WTC11 (cell line): ENCODE measurements around the gene SRPX. TPM values are rescaled to one million over a fixed set of nuclear protein-coding genes. Genes with fewer than 3 reads are reported as not detected.

Source experiments
- CREB1 ChIP-seq: sonication (generic); formaldehyde crosslinking; IDR thresholded peaks from 2 replicates; pipeline ENCODE4 v1.8.0; 2023; ENCODE audit warnings: mild to moderate bottlenecking, missing genetic modification reagents
- NR3C1 ChIP-seq: sonication (generic); formaldehyde crosslinking; conservative IDR thresholded peaks from 2 replicates; pipeline ENCODE4 v1.8.1; 2023; ENCODE audit warnings: low read depth, mild to moderate bottlenecking, missing genetic modification reagents
- SMAD3 ChIP-seq: sonication (generic); formaldehyde crosslinking; IDR thresholded peaks from 2 replicates; pipeline ENCODE4 v1.8.0; 2022; ENCODE audit warnings: missing genetic modification reagents, mild to moderate bottlenecking, borderline replicate concordance
- ZNF396 ChIP-seq: fragments of 250-450 bp; sonication (Bioruptor Pico); IDR thresholded peaks from 2 replicates; pipeline ENCODE4 v1.8.0; 2021; ENCODE audit warnings: mild to moderate bottlenecking, moderate library complexity, borderline replicate concordance
- ZNF416 ChIP-seq: fragments of 250-450 bp; sonication (Bioruptor Pico); IDR thresholded peaks from 2 replicates; pipeline ENCODE4 v1.9.0; 2021; ENCODE audit warnings: mild to moderate bottlenecking, inconsistent platforms
- total RNA-seq: library from RNA; stranded (reverse); gene quantifications from 3 replicates; pipeline ENCODE4 v1.2.3, GENCODE V29; 2021
- TF ChIP-seq, protein P1 (sequence below): fragments of 200-600 bp; IDR thresholded peaks from 2 replicates; pipeline ENCODE4 v1.8.0; 2022; ENCODE audit warnings: antibody characterized with exemption
- TF ChIP-seq, protein P2 (sequence below): sonication (generic); formaldehyde crosslinking; IDR thresholded peaks from 2 replicates; pipeline ENCODE4 v1.8.0; 2022; ENCODE audit warnings: mild to moderate bottlenecking, missing genetic modification reagents
- TF ChIP-seq, protein P3 (sequence below): fragments of 250-450 bp; sonication (Bioruptor Pico); IDR thresholded peaks from 2 replicates; pipeline ENCODE4 v1.9.0; 2021; ENCODE audit warnings: mild to moderate bottlenecking
- TF ChIP-seq, protein P4 (sequence below): sonication (generic); formaldehyde crosslinking; IDR thresholded peaks from 2 replicates; pipeline ENCODE4 v1.8.0; 2022; ENCODE audit warnings: mild to moderate bottlenecking, missing genetic modification reagents
- TF ChIP-seq, protein P5 (sequence below): fragments of 250-450 bp; sonication (Bioruptor Pico); IDR thresholded peaks from 2 replicates; pipeline ENCODE4 v1.9.0; 2021; ENCODE audit warnings: mild to moderate bottlenecking, borderline replicate concordance
- TF ChIP-seq, protein P6 (sequence below): sonication (generic); formaldehyde crosslinking; IDR thresholded peaks from 2 replicates; pipeline ENCODE4 v1.8.0; 2023; ENCODE audit warnings: missing genetic modification reagents, mild to moderate bottlenecking, borderline replicate concordance

SRPX gene
- total RNA-seq, 1 experiment from 2014 or later, result 7.7 TPM

DNA sequence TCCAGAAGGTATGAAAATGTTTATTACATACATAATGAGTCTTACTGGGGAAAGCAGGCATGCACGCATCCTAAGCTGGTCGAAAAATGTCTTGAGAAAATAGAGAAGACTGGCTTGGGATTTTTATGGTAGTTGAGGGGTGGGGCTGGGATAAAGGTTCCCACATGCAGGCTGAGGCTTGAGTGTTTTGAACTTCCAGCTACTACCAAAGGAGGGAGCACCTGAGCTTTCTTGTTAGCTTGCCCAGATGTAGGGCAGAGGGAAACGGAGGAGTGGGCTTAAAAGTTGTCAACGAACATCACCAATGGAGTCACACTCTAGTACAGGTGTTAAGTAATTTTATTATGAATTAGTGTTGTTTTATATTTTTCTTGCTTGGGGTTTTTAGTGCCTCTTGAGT is 39.6 kb upstream of the SRPX start (continued):
- TF ChIP-seq, protein P1, sequence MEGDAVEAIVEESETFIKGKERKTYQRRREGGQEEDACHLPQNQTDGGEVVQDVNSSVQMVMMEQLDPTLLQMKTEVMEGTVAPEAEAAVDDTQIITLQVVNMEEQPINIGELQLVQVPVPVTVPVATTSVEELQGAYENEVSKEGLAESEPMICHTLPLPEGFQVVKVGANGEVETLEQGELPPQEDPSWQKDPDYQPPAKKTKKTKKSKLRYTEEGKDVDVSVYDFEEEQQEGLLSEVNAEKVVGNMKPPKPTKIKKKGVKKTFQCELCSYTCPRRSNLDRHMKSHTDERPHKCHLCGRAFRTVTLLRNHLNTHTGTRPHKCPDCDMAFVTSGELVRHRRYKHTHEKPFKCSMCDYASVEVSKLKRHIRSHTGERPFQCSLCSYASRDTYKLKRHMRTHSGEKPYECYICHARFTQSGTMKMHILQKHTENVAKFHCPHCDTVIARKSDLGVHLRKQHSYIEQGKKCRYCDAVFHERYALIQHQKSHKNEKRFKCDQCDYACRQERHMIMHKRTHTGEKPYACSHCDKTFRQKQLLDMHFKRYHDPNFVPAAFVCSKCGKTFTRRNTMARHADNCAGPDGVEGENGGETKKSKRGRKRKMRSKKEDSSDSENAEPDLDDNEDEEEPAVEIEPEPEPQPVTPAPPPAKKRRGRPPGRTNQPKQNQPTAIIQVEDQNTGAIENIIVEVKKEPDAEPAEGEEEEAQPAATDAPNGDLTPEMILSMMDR, result no peak
- TF ChIP-seq, protein P2, sequence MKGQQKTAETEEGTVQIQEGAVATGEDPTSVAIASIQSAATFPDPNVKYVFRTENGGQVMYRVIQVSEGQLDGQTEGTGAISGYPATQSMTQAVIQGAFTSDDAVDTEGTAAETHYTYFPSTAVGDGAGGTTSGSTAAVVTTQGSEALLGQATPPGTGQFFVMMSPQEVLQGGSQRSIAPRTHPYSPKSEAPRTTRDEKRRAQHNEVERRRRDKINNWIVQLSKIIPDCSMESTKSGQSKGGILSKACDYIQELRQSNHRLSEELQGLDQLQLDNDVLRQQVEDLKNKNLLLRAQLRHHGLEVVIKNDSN (CRISPR knock-in tag), result no peak
- TF ChIP-seq ZNF416, result no peak
- TF ChIP-seq ZNF396 (CRISPR knock-in tag), result no peak
- TF ChIP-seq CREB1 (CRISPR knock-in tag), result no peak
- TF ChIP-seq SMAD3 (CRISPR knock-in tag), result no peak
- TF ChIP-seq NR3C1 (CRISPR knock-in tag), result no peak
- TF ChIP-seq, protein P3, sequence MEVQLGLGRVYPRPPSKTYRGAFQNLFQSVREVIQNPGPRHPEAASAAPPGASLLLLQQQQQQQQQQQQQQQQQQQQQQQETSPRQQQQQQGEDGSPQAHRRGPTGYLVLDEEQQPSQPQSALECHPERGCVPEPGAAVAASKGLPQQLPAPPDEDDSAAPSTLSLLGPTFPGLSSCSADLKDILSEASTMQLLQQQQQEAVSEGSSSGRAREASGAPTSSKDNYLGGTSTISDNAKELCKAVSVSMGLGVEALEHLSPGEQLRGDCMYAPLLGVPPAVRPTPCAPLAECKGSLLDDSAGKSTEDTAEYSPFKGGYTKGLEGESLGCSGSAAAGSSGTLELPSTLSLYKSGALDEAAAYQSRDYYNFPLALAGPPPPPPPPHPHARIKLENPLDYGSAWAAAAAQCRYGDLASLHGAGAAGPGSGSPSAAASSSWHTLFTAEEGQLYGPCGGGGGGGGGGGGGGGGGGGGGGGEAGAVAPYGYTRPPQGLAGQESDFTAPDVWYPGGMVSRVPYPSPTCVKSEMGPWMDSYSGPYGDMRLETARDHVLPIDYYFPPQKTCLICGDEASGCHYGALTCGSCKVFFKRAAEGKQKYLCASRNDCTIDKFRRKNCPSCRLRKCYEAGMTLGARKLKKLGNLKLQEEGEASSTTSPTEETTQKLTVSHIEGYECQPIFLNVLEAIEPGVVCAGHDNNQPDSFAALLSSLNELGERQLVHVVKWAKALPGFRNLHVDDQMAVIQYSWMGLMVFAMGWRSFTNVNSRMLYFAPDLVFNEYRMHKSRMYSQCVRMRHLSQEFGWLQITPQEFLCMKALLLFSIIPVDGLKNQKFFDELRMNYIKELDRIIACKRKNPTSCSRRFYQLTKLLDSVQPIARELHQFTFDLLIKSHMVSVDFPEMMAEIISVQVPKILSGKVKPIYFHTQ (CRISPR knock-in tag), result no peak
- TF ChIP-seq, protein P4, sequence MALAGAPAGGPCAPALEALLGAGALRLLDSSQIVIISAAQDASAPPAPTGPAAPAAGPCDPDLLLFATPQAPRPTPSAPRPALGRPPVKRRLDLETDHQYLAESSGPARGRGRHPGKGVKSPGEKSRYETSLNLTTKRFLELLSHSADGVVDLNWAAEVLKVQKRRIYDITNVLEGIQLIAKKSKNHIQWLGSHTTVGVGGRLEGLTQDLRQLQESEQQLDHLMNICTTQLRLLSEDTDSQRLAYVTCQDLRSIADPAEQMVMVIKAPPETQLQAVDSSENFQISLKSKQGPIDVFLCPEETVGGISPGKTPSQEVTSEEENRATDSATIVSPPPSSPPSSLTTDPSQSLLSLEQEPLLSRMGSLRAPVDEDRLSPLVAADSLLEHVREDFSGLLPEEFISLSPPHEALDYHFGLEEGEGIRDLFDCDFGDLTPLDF, result no peak
- TF ChIP-seq, protein P5, sequence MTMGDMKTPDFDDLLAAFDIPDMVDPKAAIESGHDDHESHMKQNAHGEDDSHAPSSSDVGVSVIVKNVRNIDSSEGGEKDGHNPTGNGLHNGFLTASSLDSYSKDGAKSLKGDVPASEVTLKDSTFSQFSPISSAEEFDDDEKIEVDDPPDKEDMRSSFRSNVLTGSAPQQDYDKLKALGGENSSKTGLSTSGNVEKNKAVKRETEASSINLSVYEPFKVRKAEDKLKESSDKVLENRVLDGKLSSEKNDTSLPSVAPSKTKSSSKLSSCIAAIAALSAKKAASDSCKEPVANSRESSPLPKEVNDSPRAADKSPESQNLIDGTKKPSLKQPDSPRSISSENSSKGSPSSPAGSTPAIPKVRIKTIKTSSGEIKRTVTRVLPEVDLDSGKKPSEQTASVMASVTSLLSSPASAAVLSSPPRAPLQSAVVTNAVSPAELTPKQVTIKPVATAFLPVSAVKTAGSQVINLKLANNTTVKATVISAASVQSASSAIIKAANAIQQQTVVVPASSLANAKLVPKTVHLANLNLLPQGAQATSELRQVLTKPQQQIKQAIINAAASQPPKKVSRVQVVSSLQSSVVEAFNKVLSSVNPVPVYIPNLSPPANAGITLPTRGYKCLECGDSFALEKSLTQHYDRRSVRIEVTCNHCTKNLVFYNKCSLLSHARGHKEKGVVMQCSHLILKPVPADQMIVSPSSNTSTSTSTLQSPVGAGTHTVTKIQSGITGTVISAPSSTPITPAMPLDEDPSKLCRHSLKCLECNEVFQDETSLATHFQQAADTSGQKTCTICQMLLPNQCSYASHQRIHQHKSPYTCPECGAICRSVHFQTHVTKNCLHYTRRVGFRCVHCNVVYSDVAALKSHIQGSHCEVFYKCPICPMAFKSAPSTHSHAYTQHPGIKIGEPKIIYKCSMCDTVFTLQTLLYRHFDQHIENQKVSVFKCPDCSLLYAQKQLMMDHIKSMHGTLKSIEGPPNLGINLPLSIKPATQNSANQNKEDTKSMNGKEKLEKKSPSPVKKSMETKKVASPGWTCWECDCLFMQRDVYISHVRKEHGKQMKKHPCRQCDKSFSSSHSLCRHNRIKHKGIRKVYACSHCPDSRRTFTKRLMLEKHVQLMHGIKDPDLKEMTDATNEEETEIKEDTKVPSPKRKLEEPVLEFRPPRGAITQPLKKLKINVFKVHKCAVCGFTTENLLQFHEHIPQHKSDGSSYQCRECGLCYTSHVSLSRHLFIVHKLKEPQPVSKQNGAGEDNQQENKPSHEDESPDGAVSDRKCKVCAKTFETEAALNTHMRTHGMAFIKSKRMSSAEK (CRISPR knock-in tag), result no peak
- TF ChIP-seq, protein P6, sequence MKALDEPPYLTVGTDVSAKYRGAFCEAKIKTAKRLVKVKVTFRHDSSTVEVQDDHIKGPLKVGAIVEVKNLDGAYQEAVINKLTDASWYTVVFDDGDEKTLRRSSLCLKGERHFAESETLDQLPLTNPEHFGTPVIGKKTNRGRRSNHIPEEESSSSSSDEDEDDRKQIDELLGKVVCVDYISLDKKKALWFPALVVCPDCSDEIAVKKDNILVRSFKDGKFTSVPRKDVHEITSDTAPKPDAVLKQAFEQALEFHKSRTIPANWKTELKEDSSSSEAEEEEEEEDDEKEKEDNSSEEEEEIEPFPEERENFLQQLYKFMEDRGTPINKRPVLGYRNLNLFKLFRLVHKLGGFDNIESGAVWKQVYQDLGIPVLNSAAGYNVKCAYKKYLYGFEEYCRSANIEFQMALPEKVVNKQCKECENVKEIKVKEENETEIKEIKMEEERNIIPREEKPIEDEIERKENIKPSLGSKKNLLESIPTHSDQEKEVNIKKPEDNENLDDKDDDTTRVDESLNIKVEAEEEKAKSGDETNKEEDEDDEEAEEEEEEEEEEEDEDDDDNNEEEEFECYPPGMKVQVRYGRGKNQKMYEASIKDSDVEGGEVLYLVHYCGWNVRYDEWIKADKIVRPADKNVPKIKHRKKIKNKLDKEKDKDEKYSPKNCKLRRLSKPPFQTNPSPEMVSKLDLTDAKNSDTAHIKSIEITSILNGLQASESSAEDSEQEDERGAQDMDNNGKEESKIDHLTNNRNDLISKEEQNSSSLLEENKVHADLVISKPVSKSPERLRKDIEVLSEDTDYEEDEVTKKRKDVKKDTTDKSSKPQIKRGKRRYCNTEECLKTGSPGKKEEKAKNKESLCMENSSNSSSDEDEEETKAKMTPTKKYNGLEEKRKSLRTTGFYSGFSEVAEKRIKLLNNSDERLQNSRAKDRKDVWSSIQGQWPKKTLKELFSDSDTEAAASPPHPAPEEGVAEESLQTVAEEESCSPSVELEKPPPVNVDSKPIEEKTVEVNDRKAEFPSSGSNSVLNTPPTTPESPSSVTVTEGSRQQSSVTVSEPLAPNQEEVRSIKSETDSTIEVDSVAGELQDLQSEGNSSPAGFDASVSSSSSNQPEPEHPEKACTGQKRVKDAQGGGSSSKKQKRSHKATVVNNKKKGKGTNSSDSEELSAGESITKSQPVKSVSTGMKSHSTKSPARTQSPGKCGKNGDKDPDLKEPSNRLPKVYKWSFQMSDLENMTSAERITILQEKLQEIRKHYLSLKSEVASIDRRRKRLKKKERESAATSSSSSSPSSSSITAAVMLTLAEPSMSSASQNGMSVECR, result no peak
